ENCODE data around the gene ACAP1. TPM values are rescaled to one million over a fixed set of nuclear protein-coding genes. Genes with fewer than 3 reads are reported as not detected.
"Not testable (repeated sequence)": the region's sequence is repeated elsewhere in the genome, so short reads cannot be mapped to it uniquely, and the experiment has no call there.

ACAP1 gene
- total RNA-seq, 1 experiment from 2014 or later = 58.6 TPM

DNA sequence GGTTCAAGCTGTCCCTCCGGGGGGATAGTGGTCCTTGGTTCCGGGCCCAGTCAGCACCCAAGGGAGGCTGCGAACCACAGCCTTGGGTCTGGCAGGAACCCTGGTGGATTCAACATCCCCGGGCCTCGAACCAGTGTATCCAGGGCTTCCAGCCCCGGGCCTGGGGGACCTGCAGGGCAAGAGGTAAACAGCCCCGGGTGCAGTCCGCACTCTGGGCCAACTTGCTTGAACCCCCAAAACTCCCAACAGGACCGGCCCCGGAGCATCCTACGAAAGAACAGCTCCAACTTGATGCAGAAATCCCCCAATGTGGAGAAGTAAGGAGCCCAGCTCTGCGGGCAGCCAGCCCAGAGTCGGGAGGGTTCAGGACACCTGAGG, 5.7 kb upstream of the ACAP1 start (continued):
- no peak for TF ChIP-seq PRRX2 (CRISPR knock-in tag; IDR thresholded peaks at IDR 0.05)

DNA sequence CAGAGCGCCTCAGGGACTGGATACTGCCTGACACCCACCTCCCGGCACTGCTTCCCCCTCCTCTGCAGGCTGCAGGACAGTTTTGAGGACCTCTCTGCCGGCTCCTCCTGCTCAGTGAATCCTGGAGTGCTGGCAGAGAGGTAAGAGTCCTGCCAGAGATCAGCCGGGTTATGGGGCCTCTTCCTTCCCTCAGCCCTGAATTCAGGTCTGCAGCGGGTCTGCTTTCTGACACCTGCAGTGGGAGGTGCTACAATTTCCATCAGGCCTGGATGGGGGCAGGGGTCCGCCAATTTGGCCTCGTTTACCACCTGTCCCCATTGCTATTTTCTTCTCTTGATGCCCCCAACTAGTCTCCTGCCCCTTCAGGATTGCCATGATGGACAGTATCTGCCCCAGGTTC, 4.2 kb upstream of the ACAP1 start:
- H3K9me3 Mint-ChIP-seq = no peaks in the 10 kb centered on the region
- H3K4me3 Mint-ChIP-seq = no peak overlapping the region
- POLR2A ChIA-PET = no interaction called here
- TF ChIP-seq TP53 (CRISPR knock-in tag; IDR thresholded peaks at IDR 0.05) (no peak), ELF4 (CRISPR knock-in tag; IDR thresholded peaks at IDR 0.05; ENCODE audit: low read depth) (no peak), OVOL2 (CRISPR knock-in tag; IDR thresholded peaks at IDR 0.05; ENCODE audit: borderline replicate concordance) (no peak), ZNF396 (CRISPR knock-in tag; IDR thresholded peaks at IDR 0.05; ENCODE audit: borderline replicate concordance) (no peak), ZNF423 (CRISPR knock-in tag; IDR thresholded peaks at IDR 0.05) (no peak)
- TF ChIP-seq, protein P1, sequence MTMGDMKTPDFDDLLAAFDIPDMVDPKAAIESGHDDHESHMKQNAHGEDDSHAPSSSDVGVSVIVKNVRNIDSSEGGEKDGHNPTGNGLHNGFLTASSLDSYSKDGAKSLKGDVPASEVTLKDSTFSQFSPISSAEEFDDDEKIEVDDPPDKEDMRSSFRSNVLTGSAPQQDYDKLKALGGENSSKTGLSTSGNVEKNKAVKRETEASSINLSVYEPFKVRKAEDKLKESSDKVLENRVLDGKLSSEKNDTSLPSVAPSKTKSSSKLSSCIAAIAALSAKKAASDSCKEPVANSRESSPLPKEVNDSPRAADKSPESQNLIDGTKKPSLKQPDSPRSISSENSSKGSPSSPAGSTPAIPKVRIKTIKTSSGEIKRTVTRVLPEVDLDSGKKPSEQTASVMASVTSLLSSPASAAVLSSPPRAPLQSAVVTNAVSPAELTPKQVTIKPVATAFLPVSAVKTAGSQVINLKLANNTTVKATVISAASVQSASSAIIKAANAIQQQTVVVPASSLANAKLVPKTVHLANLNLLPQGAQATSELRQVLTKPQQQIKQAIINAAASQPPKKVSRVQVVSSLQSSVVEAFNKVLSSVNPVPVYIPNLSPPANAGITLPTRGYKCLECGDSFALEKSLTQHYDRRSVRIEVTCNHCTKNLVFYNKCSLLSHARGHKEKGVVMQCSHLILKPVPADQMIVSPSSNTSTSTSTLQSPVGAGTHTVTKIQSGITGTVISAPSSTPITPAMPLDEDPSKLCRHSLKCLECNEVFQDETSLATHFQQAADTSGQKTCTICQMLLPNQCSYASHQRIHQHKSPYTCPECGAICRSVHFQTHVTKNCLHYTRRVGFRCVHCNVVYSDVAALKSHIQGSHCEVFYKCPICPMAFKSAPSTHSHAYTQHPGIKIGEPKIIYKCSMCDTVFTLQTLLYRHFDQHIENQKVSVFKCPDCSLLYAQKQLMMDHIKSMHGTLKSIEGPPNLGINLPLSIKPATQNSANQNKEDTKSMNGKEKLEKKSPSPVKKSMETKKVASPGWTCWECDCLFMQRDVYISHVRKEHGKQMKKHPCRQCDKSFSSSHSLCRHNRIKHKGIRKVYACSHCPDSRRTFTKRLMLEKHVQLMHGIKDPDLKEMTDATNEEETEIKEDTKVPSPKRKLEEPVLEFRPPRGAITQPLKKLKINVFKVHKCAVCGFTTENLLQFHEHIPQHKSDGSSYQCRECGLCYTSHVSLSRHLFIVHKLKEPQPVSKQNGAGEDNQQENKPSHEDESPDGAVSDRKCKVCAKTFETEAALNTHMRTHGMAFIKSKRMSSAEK (CRISPR knock-in tag; IDR thresholded peaks at IDR 0.05; ENCODE audit: borderline replicate concordance) = no peak
- TF ChIP-seq, protein P2, sequence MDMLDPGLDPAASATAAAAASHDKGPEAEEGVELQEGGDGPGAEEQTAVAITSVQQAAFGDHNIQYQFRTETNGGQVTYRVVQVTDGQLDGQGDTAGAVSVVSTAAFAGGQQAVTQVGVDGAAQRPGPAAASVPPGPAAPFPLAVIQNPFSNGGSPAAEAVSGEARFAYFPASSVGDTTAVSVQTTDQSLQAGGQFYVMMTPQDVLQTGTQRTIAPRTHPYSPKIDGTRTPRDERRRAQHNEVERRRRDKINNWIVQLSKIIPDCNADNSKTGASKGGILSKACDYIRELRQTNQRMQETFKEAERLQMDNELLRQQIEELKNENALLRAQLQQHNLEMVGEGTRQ (CRISPR knock-in tag; IDR thresholded peaks at IDR 0.05) = no peak
- ATAC-seq = no peak
- H3K27ac Mint-ChIP-seq = peak overlapping the region; percentile 39; the same call in 1 of the 2 replicates
- H3K36me3 Mint-ChIP-seq = no peaks in the 10 kb centered on the region
- peaks cover 40% of the 10 kb centered on the region for H3K4me1 Mint-ChIP-seq
- CTCF ChIA-PET = no interaction called here
- DNase-seq (ENCODE audit: low spot score) = no peak
- no peaks in the 10 kb centered on the region for H3K27me3 Mint-ChIP-seq (ENCODE audit: low read depth)

DNA sequence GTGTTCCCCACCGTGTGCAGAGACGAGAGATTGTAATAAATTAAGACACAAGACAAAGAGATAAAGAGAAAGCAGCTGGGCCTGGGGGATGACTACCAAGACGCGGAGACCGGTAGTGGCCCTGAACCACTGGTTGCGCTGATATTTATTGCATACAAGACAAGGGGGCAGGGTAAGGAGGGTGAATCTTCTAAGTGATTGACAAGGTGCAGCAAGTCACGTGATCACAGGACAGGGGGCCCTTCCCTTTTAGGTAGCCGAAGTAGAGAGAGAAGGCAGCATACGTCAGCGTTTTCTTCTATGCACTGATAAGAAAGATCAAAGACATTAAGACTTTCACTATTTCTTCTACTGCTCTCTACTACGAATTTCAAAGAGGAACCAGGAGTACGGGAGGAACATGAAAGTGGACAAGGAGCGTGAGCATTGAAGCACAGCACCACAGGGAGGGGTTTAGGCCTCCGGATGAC, 3.7 kb upstream of the ACAP1 start:
- ATAC-seq; H3K4me3 Mint-ChIP-seq; H3K9me3 Mint-ChIP-seq; CTCF ChIA-PET; H3K27me3 Mint-ChIP-seq (ENCODE audit: low read depth); H3K36me3 Mint-ChIP-seq; DNase-seq (ENCODE audit: low spot score); POLR2A ChIA-PET: not testable (repeated sequence)
- Mint-ChIP-seq H3K4me1 (peaks cover 46% of the 10 kb centered on the region), H3K27ac (peak overlapping the region; percentile 39)

DNA sequence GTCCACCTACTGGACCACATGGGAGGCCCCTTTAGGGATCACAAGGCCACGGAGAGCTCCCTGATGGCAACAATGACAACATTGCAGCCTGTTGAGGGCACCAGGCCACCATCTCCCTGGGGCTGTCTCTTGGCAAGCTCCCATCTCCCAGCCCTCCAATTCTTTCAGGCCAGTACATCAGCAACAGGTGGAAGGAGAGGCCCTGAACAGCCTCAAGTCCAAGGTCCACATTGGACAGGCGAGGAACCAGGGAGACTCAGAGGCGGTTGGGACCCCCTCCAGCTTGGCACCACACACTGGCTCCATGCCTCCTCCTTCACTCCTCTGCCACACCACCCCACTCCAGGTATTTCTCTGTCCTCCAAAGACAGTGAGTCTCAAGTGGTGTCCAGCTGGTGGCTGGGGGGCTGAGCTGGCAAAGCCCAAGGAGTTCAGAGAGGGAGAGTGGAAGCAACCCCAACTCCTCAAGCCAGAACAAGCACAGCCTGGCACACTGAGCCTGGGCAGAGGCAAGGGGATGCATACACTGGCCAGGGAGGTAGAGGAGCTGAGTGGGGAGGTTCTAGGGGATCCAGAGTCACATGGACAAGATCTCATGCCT, 1.3 kb upstream of the ACAP1 start:
- Mint-ChIP-seq H3K4me3 (no peak overlapping the region), H3K9me3 (no peaks in the 10 kb centered on the region), H3K27ac (peak overlapping the region; percentile 25), H3K27me3 (ENCODE audit: low read depth) (no peaks in the 10 kb centered on the region), H3K4me1 (peaks cover 38% of the 10 kb centered on the region), H3K36me3 (peaks cover 6% of the 10 kb centered on the region; the same call in 1 of the 2 replicates)
- ChIA-PET POLR2A (interaction anchor here (1.2 kb wide), 1 partner anchor 14 kb away, joined by 3 read pairs; no protein-coding TSS in a partner anchor), CTCF (interaction anchor here (1.0 to 2.8 kb wide), 4 partner anchors 11 to 225 kb away, joined by 3 to 20 read pairs (median 8); partner anchors contain the start of gene SLC2A4)
- DNase-seq (ENCODE audit: low spot score) = no peak
- ATAC-seq = no peak
- TF ChIP-seq, protein P1 (CRISPR knock-in tag; IDR thresholded peaks at IDR 0.05; ENCODE audit: borderline replicate concordance) = no peak
- no peak for TF ChIP-seq ELF4 (CRISPR knock-in tag; IDR thresholded peaks at IDR 0.05; ENCODE audit: low read depth)
- TF ChIP-seq, protein P3, sequence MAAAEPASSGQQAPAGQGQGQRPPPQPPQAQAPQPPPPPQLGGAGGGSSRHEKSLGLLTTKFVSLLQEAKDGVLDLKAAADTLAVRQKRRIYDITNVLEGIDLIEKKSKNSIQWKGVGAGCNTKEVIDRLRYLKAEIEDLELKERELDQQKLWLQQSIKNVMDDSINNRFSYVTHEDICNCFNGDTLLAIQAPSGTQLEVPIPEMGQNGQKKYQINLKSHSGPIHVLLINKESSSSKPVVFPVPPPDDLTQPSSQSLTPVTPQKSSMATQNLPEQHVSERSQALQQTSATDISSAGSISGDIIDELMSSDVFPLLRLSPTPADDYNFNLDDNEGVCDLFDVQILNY (CRISPR knock-in tag; IDR thresholded peaks at IDR 0.05) = no peak
- TF ChIP-seq, protein P4, sequence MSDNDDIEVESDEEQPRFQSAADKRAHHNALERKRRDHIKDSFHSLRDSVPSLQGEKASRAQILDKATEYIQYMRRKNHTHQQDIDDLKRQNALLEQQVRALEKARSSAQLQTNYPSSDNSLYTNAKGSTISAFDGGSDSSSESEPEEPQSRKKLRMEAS (CRISPR knock-in tag; IDR thresholded peaks at IDR 0.05) = no peak
- TF ChIP-seq, protein P5, sequence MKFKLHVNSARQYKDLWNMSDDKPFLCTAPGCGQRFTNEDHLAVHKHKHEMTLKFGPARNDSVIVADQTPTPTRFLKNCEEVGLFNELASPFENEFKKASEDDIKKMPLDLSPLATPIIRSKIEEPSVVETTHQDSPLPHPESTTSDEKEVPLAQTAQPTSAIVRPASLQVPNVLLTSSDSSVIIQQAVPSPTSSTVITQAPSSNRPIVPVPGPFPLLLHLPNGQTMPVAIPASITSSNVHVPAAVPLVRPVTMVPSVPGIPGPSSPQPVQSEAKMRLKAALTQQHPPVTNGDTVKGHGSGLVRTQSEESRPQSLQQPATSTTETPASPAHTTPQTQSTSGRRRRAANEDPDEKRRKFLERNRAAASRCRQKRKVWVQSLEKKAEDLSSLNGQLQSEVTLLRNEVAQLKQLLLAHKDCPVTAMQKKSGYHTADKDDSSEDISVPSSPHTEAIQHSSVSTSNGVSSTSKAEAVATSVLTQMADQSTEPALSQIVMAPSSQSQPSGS (CRISPR knock-in tag; IDR thresholded peaks at IDR 0.05; ENCODE audit: borderline replicate concordance, low read depth) = no peak
- no peak for TF ChIP-seq GRHL2 (CRISPR knock-in tag; IDR thresholded peaks at IDR 0.05; ENCODE audit: insufficient replicate concordance, severe bottlenecking)
- TF ChIP-seq JUN (CRISPR knock-in tag; IDR thresholded peaks at IDR 0.05) = no peak
- no peak for TF ChIP-seq ZNF219 (CRISPR knock-in tag; IDR thresholded peaks at IDR 0.05; ENCODE audit: borderline replicate concordance)
- no peak for TF ChIP-seq NR3C1 (CRISPR knock-in tag; conservative IDR thresholded peaks at IDR 0.05; ENCODE audit: low read depth)
- no peak for TF ChIP-seq ZNF232 (CRISPR knock-in tag; IDR thresholded peaks at IDR 0.05)
